ENCODE data around the gene ARPP21.
"Not testable (repeated sequence)": the region's sequence is repeated elsewhere in the genome, so short reads cannot be mapped to it uniquely, and the experiment has no call there.

Gene ARPP21

GRCh38 chr3:35800960-35801459, 161.7 kb downstream of the ARPP21 start:
- no peaks in the 10 kb centered on the region for H3K4me1 ChIP-seq (ENCODE audit: control insufficient read depth, insufficient read depth, low read length)
- no peaks in the 10 kb centered on the region for H3K9me3 ChIP-seq (ENCODE audit: control insufficient read depth, low read length)
- H3K9ac ChIP-seq (ENCODE audit: low read length), result no peak overlapping the region
- no peaks in the 10 kb centered on the region for H3K27me3 ChIP-seq (ENCODE audit: control insufficient read depth, insufficient read depth, low read length)
- H3K36me3 ChIP-seq (ENCODE audit: control insufficient read depth, insufficient read depth, low read length), result no peaks in the 10 kb centered on the region
- no peak overlapping the region for H3K4me3 ChIP-seq (ENCODE audit: low read length)

DNA sequence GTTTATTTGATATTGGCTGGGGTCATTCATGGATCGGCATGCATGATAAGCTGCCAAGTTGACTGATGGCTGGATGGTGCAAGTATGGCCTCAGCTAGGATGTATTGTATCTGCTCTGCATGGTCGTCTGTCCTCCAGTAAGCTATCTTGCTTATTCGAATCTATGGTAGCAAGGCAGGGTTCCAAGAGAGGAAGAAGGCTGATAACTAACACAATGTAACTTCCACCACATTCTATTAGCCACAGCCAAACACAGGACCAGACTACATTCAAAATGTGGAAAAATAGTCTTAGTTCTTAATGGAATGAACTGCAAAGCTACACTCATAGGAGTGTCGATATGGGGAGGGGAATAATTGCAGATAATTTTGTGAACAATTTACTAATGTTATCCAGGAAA, 175.2 kb downstream of the ARPP21 start:
- Histone ChIP-seq H3K4me3 (ENCODE audit: low read length) (no peak overlapping the region), H3K4me1 (ENCODE audit: control insufficient read depth, insufficient read depth, low read length) (no peaks in the 10 kb centered on the region), H3K9ac (ENCODE audit: low read length) (no peak overlapping the region), H3K36me3 (ENCODE audit: control insufficient read depth, insufficient read depth, low read length) (no peaks in the 10 kb centered on the region), H3K27me3 (ENCODE audit: control insufficient read depth, insufficient read depth, low read length) (no peaks in the 10 kb centered on the region), H3K9me3 (ENCODE audit: control insufficient read depth, low read length) (no peaks in the 10 kb centered on the region)

DNA sequence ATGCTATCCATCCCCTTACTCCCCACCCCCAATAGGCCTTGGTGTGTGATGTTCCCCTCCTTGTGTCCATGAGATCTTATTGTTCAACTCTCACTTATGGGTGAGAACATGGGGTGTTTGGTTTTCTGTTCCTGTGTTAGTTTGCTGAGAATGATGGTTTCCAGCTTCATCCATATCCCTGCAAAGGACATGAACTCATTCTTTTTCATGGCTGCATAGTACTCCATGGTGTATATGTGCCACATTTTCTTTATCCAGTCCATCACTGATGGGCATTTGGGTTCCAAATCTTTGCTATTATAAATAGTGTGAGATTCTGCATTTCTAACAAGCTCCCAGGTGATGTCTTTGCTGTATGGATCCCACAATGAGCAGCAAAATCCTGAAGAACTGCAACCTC, 176.5 kb downstream of the ARPP21 start:
- not testable (repeated sequence) for H3K4me1 ChIP-seq (ENCODE audit: control insufficient read depth, insufficient read depth, low read length); H3K27me3 ChIP-seq (ENCODE audit: control insufficient read depth, insufficient read depth, low read length); H3K9me3 ChIP-seq (ENCODE audit: control insufficient read depth, low read length); H3K4me3 ChIP-seq (ENCODE audit: low read length); H3K9ac ChIP-seq (ENCODE audit: low read length); H3K36me3 ChIP-seq (ENCODE audit: control insufficient read depth, insufficient read depth, low read length)

DNA sequence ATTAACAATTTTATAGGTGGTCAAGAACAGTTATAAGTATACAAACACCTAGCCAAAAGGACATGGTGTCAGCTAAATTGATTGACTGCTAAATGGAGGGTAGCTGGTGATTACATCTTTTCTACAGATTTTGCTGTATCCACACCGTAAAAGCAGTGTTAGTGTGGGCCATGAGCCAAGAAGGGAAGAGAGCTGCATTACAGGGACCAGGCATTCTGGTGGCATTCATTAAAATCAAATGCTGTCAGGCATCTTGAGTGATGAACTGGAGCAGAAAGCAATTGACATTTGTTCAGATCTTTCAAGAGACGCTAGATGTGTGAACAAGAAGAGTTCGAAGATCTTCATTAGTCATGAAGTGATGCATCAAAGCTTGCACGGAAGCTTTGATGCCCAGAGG, 177.9 kb downstream of the ARPP21 start:
- Histone ChIP-seq H3K9ac (ENCODE audit: low read length) (no peak overlapping the region), H3K4me3 (ENCODE audit: low read length) (no peak overlapping the region), H3K4me1 (ENCODE audit: control insufficient read depth, insufficient read depth, low read length) (no peaks in the 10 kb centered on the region), H3K27me3 (ENCODE audit: control insufficient read depth, insufficient read depth, low read length) (no peaks in the 10 kb centered on the region), H3K36me3 (ENCODE audit: control insufficient read depth, insufficient read depth, low read length) (no peaks in the 10 kb centered on the region), H3K9me3 (ENCODE audit: control insufficient read depth, low read length) (no peaks in the 10 kb centered on the region)

DNA sequence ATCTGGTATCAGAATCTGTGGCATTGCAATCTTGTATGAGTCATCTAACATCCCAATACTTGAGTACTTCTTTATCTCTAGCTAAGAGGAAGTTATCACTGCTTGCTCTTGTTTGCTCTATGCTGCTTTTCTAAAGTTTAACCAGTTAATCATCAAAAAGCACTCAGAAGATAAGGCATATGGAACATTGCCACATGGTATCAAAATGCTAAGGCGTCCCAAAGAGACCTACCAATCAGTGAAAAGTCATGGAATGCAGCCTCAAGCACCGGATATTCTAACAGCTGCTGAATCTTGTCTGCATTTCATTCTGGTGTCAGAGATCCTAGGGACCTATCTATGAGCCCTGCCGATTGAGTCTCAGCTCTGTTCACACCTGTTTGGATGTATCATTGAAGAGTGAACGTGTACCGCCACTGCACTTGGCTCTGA, 192.8 kb downstream of the ARPP21 start:
- peaks cover 22% of the 10 kb centered on the region for H3K4me1 ChIP-seq (ENCODE audit: control insufficient read depth, insufficient read depth, low read length)
- no peaks in the 10 kb centered on the region for H3K9me3 ChIP-seq (ENCODE audit: control insufficient read depth, low read length)
- H3K9ac ChIP-seq (ENCODE audit: low read length), result no peak overlapping the region
- H3K4me3 ChIP-seq (ENCODE audit: low read length), result no peak overlapping the region
- no peaks in the 10 kb centered on the region for H3K36me3 ChIP-seq (ENCODE audit: control insufficient read depth, insufficient read depth, low read length)
- no peaks in the 10 kb centered on the region for H3K27me3 ChIP-seq (ENCODE audit: control insufficient read depth, insufficient read depth, low read length)

Data from mucosa of stomach (tissue), 1 donor.